GM23338 (cell line): ENCODE measurements around the gene TECTB.

ENCODE experiments used
- CREB1 ChIP-seq: fragments of 250-450 bp; sonication (Bioruptor Pico); IDR thresholded peaks from 2 replicates; pipeline ENCODE4 v1.5.0; 2020; ENCODE audit warnings: low read depth, mild to moderate bottlenecking, moderate library complexity
- EZH2 ChIP-seq: fragments of 200-600 bp; sonication (generic); IDR thresholded peaks from one replicate; pipeline ENCODE4 v1.8.0; 2017; ENCODE audit warnings: antibody characterized with exemption, mild to moderate bottlenecking, low read depth; ENCODE audit not compliant: unreplicated experiment
- EZH2phosphoT487 ChIP-seq: fragments of 200-600 bp; sonication (generic); IDR thresholded peaks from one replicate; pipeline ENCODE4 v1.8.1; 2018; ENCODE audit warnings: antibody characterized with exemption; ENCODE audit not compliant: unreplicated experiment
- JUNB ChIP-seq: IDR thresholded peaks from one replicate; pipeline ENCODE4 v1.6.1; 2016; ENCODE audit warnings: antibody characterized with exemption; ENCODE audit not compliant: unreplicated experiment
- NANOG ChIP-seq: IDR thresholded peaks from 2 replicates; pipeline ENCODE4 v1.6.1; 2016; ENCODE audit warnings: antibody characterized with exemption, borderline replicate concordance
- POLR2AphosphoS5 ChIP-seq: IDR thresholded peaks from 2 replicates; pipeline ENCODE4 v1.6.1; 2016; ENCODE audit warnings: antibody characterized with exemption, low read depth
- STAT1 ChIP-seq: IDR thresholded peaks from one replicate; pipeline ENCODE4 v1.6.1; 2016; ENCODE audit warnings: antibody characterized with exemption; ENCODE audit not compliant: unreplicated experiment
- ZNF114 ChIP-seq: fragments of 250-450 bp; sonication (Bioruptor Pico); IDR thresholded peaks from 2 replicates; pipeline ENCODE4 v1.5.0; 2020; ENCODE audit warnings: mild to moderate bottlenecking, moderate library complexity
- TF ChIP-seq, protein P1 (sequence below), 2 experiments: fragments of 200-600 bp in 1 of 2; sonication (generic) in 1 of 2; conservative IDR thresholded peaks; 2 replicates each; pipeline versions ENCODE4 v1.5.1 to v1.6.1; 2016 to 2017; ENCODE audit warnings: antibody characterized with exemption in 2 of 2, low read depth in 2 of 2, mild to moderate bottlenecking in 2 of 2, moderate library complexity in 1 of 2
- TF ChIP-seq, protein P2 (sequence below): IDR thresholded peaks from one replicate; pipeline ENCODE4 v1.6.1; 2018; ENCODE audit warnings: antibody characterized with exemption; ENCODE audit not compliant: unreplicated experiment
- TF ChIP-seq, protein P3 (sequence below): IDR thresholded peaks from 2 replicates; pipeline ENCODE4 v1.6.1; 2016; ENCODE audit warnings: antibody characterized with exemption

DNA sequence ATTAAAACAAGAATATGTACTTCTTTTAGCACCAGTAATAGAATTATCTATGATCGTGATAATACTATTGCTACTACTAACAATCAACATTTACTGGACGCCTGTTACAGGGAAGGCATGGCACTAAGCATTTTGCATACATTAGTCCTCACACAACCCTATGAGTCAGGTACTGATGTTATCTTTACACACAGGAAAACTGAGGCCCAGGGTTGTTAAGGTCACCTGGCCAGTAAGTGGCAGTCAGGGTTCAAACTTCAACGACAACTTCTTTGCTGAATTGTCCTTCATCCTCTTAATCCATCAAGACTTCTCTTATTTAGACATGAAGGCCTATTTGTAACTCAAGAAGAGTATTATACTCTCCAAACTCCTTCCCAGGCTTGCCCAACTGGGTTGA is 48.8 kb downstream of the TECTB start:
- TF ChIP-seq, protein P1, sequence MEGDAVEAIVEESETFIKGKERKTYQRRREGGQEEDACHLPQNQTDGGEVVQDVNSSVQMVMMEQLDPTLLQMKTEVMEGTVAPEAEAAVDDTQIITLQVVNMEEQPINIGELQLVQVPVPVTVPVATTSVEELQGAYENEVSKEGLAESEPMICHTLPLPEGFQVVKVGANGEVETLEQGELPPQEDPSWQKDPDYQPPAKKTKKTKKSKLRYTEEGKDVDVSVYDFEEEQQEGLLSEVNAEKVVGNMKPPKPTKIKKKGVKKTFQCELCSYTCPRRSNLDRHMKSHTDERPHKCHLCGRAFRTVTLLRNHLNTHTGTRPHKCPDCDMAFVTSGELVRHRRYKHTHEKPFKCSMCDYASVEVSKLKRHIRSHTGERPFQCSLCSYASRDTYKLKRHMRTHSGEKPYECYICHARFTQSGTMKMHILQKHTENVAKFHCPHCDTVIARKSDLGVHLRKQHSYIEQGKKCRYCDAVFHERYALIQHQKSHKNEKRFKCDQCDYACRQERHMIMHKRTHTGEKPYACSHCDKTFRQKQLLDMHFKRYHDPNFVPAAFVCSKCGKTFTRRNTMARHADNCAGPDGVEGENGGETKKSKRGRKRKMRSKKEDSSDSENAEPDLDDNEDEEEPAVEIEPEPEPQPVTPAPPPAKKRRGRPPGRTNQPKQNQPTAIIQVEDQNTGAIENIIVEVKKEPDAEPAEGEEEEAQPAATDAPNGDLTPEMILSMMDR (conservative IDR thresholded peaks at IDR 0.05; ENCODE audit: low read depth in 2 of 2) = no peak
- TF ChIP-seq STAT1 = no peak
- TF ChIP-seq JUNB = no peak
- TF ChIP-seq, protein P2, sequence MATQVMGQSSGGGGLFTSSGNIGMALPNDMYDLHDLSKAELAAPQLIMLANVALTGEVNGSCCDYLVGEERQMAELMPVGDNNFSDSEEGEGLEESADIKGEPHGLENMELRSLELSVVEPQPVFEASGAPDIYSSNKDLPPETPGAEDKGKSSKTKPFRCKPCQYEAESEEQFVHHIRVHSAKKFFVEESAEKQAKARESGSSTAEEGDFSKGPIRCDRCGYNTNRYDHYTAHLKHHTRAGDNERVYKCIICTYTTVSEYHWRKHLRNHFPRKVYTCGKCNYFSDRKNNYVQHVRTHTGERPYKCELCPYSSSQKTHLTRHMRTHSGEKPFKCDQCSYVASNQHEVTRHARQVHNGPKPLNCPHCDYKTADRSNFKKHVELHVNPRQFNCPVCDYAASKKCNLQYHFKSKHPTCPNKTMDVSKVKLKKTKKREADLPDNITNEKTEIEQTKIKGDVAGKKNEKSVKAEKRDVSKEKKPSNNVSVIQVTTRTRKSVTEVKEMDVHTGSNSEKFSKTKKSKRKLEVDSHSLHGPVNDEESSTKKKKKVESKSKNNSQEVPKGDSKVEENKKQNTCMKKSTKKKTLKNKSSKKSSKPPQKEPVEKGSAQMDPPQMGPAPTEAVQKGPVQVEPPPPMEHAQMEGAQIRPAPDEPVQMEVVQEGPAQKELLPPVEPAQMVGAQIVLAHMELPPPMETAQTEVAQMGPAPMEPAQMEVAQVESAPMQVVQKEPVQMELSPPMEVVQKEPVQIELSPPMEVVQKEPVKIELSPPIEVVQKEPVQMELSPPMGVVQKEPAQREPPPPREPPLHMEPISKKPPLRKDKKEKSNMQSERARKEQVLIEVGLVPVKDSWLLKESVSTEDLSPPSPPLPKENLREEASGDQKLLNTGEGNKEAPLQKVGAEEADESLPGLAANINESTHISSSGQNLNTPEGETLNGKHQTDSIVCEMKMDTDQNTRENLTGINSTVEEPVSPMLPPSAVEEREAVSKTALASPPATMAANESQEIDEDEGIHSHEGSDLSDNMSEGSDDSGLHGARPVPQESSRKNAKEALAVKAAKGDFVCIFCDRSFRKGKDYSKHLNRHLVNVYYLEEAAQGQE = no peak
- TF ChIP-seq EZH2 = no peak
- TF ChIP-seq POLR2AphosphoS5 = no peak
- no peak for TF ChIP-seq CREB1 (CRISPR knock-in tag)
- TF ChIP-seq EZH2phosphoT487 = no peak
- no peak for TF ChIP-seq ZNF114 (CRISPR knock-in tag)
- no peak for TF ChIP-seq NANOG
- TF ChIP-seq, protein P3, sequence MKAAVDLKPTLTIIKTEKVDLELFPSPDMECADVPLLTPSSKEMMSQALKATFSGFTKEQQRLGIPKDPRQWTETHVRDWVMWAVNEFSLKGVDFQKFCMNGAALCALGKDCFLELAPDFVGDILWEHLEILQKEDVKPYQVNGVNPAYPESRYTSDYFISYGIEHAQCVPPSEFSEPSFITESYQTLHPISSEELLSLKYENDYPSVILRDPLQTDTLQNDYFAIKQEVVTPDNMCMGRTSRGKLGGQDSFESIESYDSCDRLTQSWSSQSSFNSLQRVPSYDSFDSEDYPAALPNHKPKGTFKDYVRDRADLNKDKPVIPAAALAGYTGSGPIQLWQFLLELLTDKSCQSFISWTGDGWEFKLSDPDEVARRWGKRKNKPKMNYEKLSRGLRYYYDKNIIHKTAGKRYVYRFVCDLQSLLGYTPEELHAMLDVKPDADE = no peak
